ENCODE measurements around the gene VSIG1. TPM values are rescaled to one million over a fixed set of nuclear protein-coding genes. Genes with fewer than 3 reads are reported as not detected.

VSIG1 gene
- polyA plus RNA-seq, 1 donor (not counting 4 experiments of a cell fraction or from before 2014, with no cell fraction given): 7.2 TPM

DNA sequence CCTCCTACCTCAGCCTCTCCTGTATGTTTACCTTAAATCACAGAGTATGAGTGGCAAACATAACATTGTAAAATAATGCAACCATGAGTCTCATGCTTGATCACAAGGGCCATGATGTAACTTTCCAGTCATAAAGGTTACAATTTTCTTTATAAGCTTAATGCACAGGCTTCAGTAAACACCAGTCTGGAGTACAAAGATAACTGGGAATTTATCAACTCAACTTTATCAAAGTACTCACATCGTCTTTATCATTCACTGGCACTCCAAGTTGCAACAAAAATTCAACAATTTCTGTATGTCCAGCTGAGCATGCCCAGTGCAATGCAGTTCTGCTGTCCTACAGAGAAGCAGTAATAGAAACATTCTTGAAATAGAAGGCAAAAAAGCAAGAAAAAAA is 43.6 kb downstream of the VSIG1 start:
- dilution Hi-C loops (cut with MboI; ENCODE audit: extremely low pct_ligation_motif_present, low sequenced_read_pairs): no loop called here
- no peak overlapping the region for H3K27ac ChIP-seq (ENCODE audit: control insufficient read depth, insufficient read depth, low read length)
- H4K20me1 ChIP-seq (ENCODE audit: control insufficient read depth, extremely low read depth, insufficient read depth, low read length): no peaks in the 10 kb centered on the region
- H3K9me1 ChIP-seq (ENCODE audit: control insufficient read depth, extremely low read depth, insufficient read depth, low read length): no peaks in the 10 kb centered on the region
- no peak for FAIRE-seq
- no peaks in the 10 kb centered on the region for H3K9me3 ChIP-seq (ENCODE audit: control insufficient read depth, low read depth, low read length)
- no peak overlapping the region for H3K9ac ChIP-seq (ENCODE audit: control insufficient read depth, extremely low read depth, insufficient read depth, low read length)
- no peak overlapping the region for H3K4me2 ChIP-seq (ENCODE audit: control insufficient read depth, extremely low read depth, insufficient read depth, low read depth, low read length)
- peaks cover 2% of the 10 kb centered on the region for H3K4me1 ChIP-seq (ENCODE audit: control insufficient read depth, extremely low read depth, insufficient read depth, low read length)
- no peak for DNase-seq (ENCODE audit: low read depth, low spot score)
- no peaks in the 10 kb centered on the region for H3K36me3 ChIP-seq (ENCODE audit: control insufficient read depth in 2 of 2, extremely low read depth in 1 of 2, insufficient read depth in 2 of 2, low read length in 2 of 2)
- no peak overlapping the region for H3K4me3 ChIP-seq (ENCODE audit: control insufficient read depth in 2 of 3, extremely low read depth in 1 of 3, insufficient read depth in 2 of 3, low read depth in 1 of 3, low read length in 3 of 3)
- H3K79me2 ChIP-seq (ENCODE audit: control insufficient read depth, insufficient read depth, low read length): peaks cover 19% of the 10 kb centered on the region
- H2AFZ ChIP-seq (ENCODE audit: control insufficient read depth, low read length): no peak overlapping the region
- no peak for TF ChIP-seq CTCF (optimal IDR thresholded peaks at IDR 0.05 in 1 of 3, IDR thresholded peaks at IDR 0.05 in 1 of 3, conservative IDR thresholded peaks at IDR 0.05 in 1 of 3; ENCODE audit: extremely low read depth in 1 of 3, insufficient read depth in 2 of 3, low read length in 3 of 3)
- no peak for TF ChIP-seq EZH2 (IDR thresholded peaks at IDR 0.05; ENCODE audit: low read length)
- H3K27me3 ChIP-seq (ENCODE audit: control insufficient read depth, extremely low read depth, insufficient read depth, low read length): no peaks in the 10 kb centered on the region

DNA sequence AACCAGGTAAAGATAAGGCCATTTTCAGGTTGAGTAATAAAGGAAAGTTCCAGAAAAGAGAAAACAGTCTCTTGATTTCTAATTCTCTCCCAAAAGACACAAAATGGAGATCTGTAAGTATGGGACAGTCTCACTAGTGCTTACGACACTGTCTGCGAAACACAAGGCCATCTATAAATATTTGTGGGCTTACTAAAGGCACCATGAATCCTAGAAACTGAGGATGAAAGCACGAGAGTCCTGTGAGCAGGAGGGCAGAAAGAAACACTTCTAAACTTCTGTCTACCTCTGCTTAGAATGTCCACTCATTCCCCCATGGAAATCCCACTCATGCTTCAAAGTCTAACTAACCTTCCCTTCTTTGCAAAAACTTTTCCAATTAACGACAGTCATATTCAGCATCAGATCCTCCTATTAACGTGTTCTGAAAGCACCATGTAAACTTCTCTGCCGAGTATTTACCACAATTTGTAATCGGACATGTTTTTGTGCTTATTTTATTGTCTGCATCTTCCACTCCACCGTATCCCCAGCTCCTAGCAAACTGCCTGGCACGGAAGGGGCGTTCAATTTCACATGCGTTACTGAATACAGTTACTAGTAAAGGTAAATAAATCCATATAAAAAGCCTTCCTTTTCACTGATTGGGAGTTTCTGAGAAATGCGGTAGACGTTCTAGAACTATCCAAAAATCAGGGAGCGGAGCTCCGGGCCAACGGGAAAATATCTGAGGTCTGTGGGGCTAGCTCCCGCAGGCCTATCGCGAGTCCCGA is 45.8 kb downstream of the VSIG1 start:
- Histone ChIP-seq H3K9me3 (ENCODE audit: control insufficient read depth, low read depth, low read length) (no peaks in the 10 kb centered on the region), H3K36me3 (ENCODE audit: control insufficient read depth in 2 of 2, extremely low read depth in 1 of 2, insufficient read depth in 2 of 2, low read length in 2 of 2) (no peaks in the 10 kb centered on the region), H4K20me1 (ENCODE audit: control insufficient read depth, extremely low read depth, insufficient read depth, low read length) (no peaks in the 10 kb centered on the region), H3K9me1 (ENCODE audit: control insufficient read depth, extremely low read depth, insufficient read depth, low read length) (no peaks in the 10 kb centered on the region), H3K79me2 (ENCODE audit: control insufficient read depth, insufficient read depth, low read length) (peaks cover 21% of the 10 kb centered on the region), H3K4me2 (ENCODE audit: control insufficient read depth, extremely low read depth, insufficient read depth, low read depth, low read length) (peak overlapping the region; percentile 64), H3K4me3 (ENCODE audit: control insufficient read depth in 2 of 3, extremely low read depth in 1 of 3, insufficient read depth in 2 of 3, low read depth in 1 of 3, low read length in 3 of 3) (peak overlapping the region; percentile 31 to 80 (median 57)), H2AFZ (ENCODE audit: control insufficient read depth, low read length) (peak overlapping the region; percentile 1), H3K27me3 (ENCODE audit: control insufficient read depth, extremely low read depth, insufficient read depth, low read length) (no peaks in the 10 kb centered on the region), H3K9ac (ENCODE audit: control insufficient read depth, extremely low read depth, insufficient read depth, low read length) (peak overlapping the region; percentile 77), H3K27ac (ENCODE audit: control insufficient read depth, insufficient read depth, low read length) (peak overlapping the region; percentile 86), H3K4me1 (ENCODE audit: control insufficient read depth, extremely low read depth, insufficient read depth, low read length) (peaks cover 2% of the 10 kb centered on the region)
- dilution Hi-C loops (cut with MboI; ENCODE audit: extremely low pct_ligation_motif_present, low sequenced_read_pairs): no loop called here
- DNase-seq (ENCODE audit: low read depth, low spot score) (no peak), FAIRE-seq (peak; percentile 36)
- no peak for TF ChIP-seq CTCF (optimal IDR thresholded peaks at IDR 0.05 in 1 of 3, IDR thresholded peaks at IDR 0.05 in 1 of 3, conservative IDR thresholded peaks at IDR 0.05 in 1 of 3; ENCODE audit: extremely low read depth in 1 of 3, insufficient read depth in 2 of 3, low read length in 3 of 3)
